ENCODE data around the gene BOC. TPM values are rescaled to one million over a fixed set of nuclear protein-coding genes. Genes with fewer than 3 reads are reported as not detected.

BOC gene
- polyA plus RNA-seq, 2 donors: 26.6 to 29.6 TPM

GRCh38 chr3:113254171-113254947 lies 43.0 kb downstream of the BOC start:
- H3K4me3 ChIP-seq (ENCODE audit: low read depth in 1 of 2, low read length in 2 of 2): no peak overlapping the region
- 34 to 55% methylated on average over 14 of the region's 14 CpGs for WGBS, 2 donors
- no peaks in the 10 kb centered on the region for H3K27me3 ChIP-seq (ENCODE audit: control insufficient read depth in 1 of 2, insufficient read depth in 2 of 2, low read length in 2 of 2)
- H3K4me1 ChIP-seq (ENCODE audit: control insufficient read depth in 2 of 2, insufficient read depth in 2 of 2, low read length in 1 of 2): peaks cover 9 to 15% of the 10 kb centered on the region in 2 donors
- H3K9me3 ChIP-seq (ENCODE audit: control insufficient read depth in 2 of 2, insufficient read depth in 1 of 2, low read depth in 1 of 2, low read length in 1 of 2): no peaks in the 10 kb centered on the region
- H3K36me3 ChIP-seq (ENCODE audit: control insufficient read depth in 2 of 2, insufficient read depth in 2 of 2, low read length in 1 of 2): peaks cover 4 to 7% of the 10 kb centered on the region in 2 donors
- H3K27ac ChIP-seq (ENCODE audit: low read depth in 2 of 2, low read length in 1 of 2): peak overlapping the region; percentile 57 to 64

DNA sequence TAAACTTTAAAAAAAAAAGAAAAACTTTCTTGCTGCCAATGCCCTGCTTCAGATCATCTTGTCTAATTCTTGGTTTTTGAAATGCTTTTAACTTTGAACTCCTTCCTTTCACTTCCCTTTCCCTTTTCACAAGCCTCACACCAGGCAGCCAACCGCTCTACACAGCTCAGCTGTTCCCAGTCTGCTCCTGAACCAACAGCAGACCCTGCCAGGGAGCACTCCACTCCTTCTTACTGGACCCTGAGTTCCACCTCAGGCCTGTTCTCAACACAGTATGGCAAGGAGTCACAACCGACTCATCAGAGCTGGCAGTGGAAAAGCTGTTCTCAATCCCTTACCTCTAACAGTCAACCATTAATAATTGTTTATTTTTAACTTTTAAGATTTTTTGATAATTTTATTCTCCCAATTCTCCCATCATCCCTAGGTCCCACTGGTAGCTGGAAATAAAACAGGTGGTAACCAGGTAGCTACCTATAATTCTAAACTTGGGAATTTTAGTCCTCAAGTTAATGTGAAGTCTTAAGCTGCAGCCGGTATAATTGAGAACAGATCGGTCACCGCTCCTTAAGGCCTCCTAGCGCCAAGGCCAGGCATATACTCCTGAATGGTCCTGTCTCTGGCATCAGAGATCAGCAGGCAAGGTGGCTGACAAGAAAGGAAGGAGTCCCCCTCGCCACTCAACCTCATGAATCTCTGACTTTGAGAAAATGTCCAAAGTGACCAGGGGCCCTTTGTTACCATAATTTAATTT lies 43.9 kb downstream of the BOC start:
- no peaks in the 10 kb centered on the region for H3K27me3 ChIP-seq (ENCODE audit: control insufficient read depth in 1 of 2, insufficient read depth in 2 of 2, low read length in 2 of 2)
- peaks cover under 1 to 7% of the 10 kb centered on the region in 2 donors for H3K36me3 ChIP-seq (ENCODE audit: control insufficient read depth in 2 of 2, insufficient read depth in 2 of 2, low read length in 1 of 2)
- peak overlapping the region; percentile 57 to 64 for H3K27ac ChIP-seq (ENCODE audit: low read depth in 2 of 2, low read length in 1 of 2)
- H3K4me3 ChIP-seq (ENCODE audit: low read depth in 1 of 2, low read length in 2 of 2): no peak overlapping the region
- no peaks in the 10 kb centered on the region for H3K9me3 ChIP-seq (ENCODE audit: control insufficient read depth in 2 of 2, insufficient read depth in 1 of 2, low read depth in 1 of 2, low read length in 1 of 2)
- peaks cover 7 to 15% of the 10 kb centered on the region in 2 donors for H3K4me1 ChIP-seq (ENCODE audit: control insufficient read depth in 2 of 2, insufficient read depth in 2 of 2, low read length in 1 of 2)
- 86 to 87% methylated on average over 7 of the region's 7 CpGs for WGBS, 2 donors

GRCh38 chr3:113255854-113256615 lies 44.7 kb downstream of the BOC start:
- Histone ChIP-seq H3K4me3 (ENCODE audit: low read depth in 1 of 2, low read length in 2 of 2) (no peak overlapping the region), H3K27ac (ENCODE audit: low read depth in 2 of 2, low read length in 1 of 2) (no peak overlapping the region), H3K4me1 (ENCODE audit: control insufficient read depth in 2 of 2, insufficient read depth in 2 of 2, low read length in 1 of 2) (peaks cover 7 to 13% of the 10 kb centered on the region in 2 donors), H3K36me3 (ENCODE audit: control insufficient read depth in 2 of 2, insufficient read depth in 2 of 2, low read length in 1 of 2) (peaks cover 0 to 1% of the 10 kb centered on the region in 2 donors), H3K9me3 (ENCODE audit: control insufficient read depth in 2 of 2, insufficient read depth in 1 of 2, low read depth in 1 of 2, low read length in 1 of 2) (no peaks in the 10 kb centered on the region), H3K27me3 (ENCODE audit: control insufficient read depth in 1 of 2, insufficient read depth in 2 of 2, low read length in 2 of 2) (no peaks in the 10 kb centered on the region)
- 89% methylated on average over 7 of the region's 7 CpGs for WGBS, 2 donors

DNA sequence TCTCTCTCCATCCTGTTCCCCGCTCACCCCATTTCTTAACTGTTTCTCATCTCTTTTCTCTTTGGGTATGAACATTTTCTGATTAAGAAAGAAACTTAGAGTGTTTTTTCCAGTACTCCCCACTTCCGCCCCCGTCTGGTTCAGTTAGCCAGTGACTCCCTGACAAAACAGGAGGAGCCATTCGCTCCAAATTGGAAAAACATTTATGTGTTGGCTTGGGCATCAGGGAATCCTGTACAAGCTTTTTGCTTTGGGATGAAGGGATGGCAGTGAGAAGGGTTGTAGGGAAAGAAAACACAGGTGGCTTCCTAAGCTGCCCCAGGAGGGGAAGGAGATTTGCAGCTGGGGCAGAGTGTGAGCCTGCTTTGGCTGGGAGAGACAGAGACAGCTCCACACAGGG lies 47.0 kb downstream of the BOC start:
- Histone ChIP-seq H3K27ac (ENCODE audit: low read depth in 2 of 2, low read length in 1 of 2) (no peak overlapping the region), H3K27me3 (ENCODE audit: control insufficient read depth in 1 of 2, insufficient read depth in 2 of 2, low read length in 2 of 2) (no peaks in the 10 kb centered on the region), H3K9me3 (ENCODE audit: control insufficient read depth in 2 of 2, insufficient read depth in 1 of 2, low read depth in 1 of 2, low read length in 1 of 2) (no peaks in the 10 kb centered on the region), H3K4me3 (ENCODE audit: low read depth in 1 of 2, low read length in 2 of 2) (no peak overlapping the region), H3K4me1 (ENCODE audit: control insufficient read depth in 2 of 2, insufficient read depth in 2 of 2, low read length in 1 of 2) (peaks cover 6 to 17% of the 10 kb centered on the region in 2 donors), H3K36me3 (ENCODE audit: control insufficient read depth in 2 of 2, insufficient read depth in 2 of 2, low read length in 1 of 2) (no peaks in the 10 kb centered on the region)
- 76 to 86% methylated on average over 4 of the region's 4 CpGs for WGBS, 2 donors

DNA sequence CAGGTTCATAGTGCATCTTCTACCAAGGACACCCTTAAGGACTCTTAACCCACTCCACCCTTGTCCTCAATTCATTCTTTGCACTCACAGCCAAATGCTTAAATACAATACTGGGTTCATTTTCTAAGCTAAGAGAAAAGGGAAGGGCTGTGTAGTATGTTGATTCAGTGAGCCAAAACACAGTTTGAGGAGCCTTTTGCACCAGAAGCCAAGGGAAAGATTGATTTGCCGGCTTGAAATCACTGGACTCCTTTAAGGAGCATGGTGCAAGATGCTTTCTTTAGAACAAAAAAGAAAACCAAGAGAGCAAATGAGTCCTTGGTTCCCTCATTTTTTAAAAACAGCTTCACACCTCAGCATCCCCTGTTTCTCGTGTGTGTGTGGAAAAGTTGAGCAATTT lies 47.8 kb downstream of the BOC start:
- no peaks in the 10 kb centered on the region for H3K36me3 ChIP-seq (ENCODE audit: control insufficient read depth in 2 of 2, insufficient read depth in 2 of 2, low read length in 1 of 2)
- peaks cover 4 to 13% of the 10 kb centered on the region in 2 donors for H3K4me1 ChIP-seq (ENCODE audit: control insufficient read depth in 2 of 2, insufficient read depth in 2 of 2, low read length in 1 of 2)
- no peaks in the 10 kb centered on the region for H3K27me3 ChIP-seq (ENCODE audit: control insufficient read depth in 1 of 2, insufficient read depth in 2 of 2, low read length in 2 of 2)
- H3K27ac ChIP-seq (ENCODE audit: low read depth in 2 of 2, low read length in 1 of 2): no peak overlapping the region
- H3K4me3 ChIP-seq (ENCODE audit: low read depth in 1 of 2, low read length in 2 of 2): no peak overlapping the region
- no peaks in the 10 kb centered on the region for H3K9me3 ChIP-seq (ENCODE audit: control insufficient read depth in 2 of 2, insufficient read depth in 1 of 2, low read depth in 1 of 2, low read length in 1 of 2)
- 56 to 65% methylated on average over 2 of the region's 2 CpGs for WGBS, 2 donors

DNA sequence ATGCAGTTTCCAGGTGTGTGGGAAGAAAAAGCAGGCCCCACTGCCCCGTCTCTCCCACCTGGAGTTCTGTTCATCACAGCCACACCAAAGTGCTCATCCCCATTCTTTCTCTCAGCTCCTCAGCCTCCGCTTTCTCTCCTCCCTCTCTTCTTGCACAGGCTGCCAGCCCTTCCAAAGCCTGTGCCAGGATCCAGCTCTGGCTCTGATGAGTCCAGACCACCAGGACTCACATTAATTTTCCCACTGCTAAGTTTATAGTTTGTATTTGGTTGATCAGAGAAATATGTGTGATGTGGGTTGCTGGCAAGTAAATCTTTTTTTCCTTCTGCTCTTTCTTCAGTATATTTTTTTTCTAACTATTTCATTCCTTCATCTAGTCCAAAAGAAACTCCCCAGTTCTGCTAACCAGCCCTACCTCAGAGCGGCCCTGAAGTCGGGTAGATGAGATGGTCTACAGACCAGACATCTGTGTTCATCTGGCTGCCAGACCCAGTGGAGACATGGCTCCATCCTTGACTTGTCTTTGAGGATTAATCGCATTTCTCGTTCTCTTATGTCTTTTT lies 49.8 kb downstream of the BOC start:
- Histone ChIP-seq H3K4me1 (ENCODE audit: control insufficient read depth in 2 of 2, insufficient read depth in 2 of 2, low read length in 1 of 2) (peaks cover 4 to 12% of the 10 kb centered on the region in 2 donors), H3K27me3 (ENCODE audit: control insufficient read depth in 1 of 2, insufficient read depth in 2 of 2, low read length in 2 of 2) (no peaks in the 10 kb centered on the region), H3K27ac (ENCODE audit: low read depth in 2 of 2, low read length in 1 of 2) (peak overlapping the region; percentile 49 to 64), H3K36me3 (ENCODE audit: control insufficient read depth in 2 of 2, insufficient read depth in 2 of 2, low read length in 1 of 2) (no peaks in the 10 kb centered on the region), H3K4me3 (ENCODE audit: low read depth in 1 of 2, low read length in 2 of 2) (no peak overlapping the region), H3K9me3 (ENCODE audit: control insufficient read depth in 2 of 2, insufficient read depth in 1 of 2, low read depth in 1 of 2, low read length in 1 of 2) (no peaks in the 10 kb centered on the region)
- WGBS, 2 donors: 45 to 53% methylated on average over 6 of the region's 6 CpGs

DNA sequence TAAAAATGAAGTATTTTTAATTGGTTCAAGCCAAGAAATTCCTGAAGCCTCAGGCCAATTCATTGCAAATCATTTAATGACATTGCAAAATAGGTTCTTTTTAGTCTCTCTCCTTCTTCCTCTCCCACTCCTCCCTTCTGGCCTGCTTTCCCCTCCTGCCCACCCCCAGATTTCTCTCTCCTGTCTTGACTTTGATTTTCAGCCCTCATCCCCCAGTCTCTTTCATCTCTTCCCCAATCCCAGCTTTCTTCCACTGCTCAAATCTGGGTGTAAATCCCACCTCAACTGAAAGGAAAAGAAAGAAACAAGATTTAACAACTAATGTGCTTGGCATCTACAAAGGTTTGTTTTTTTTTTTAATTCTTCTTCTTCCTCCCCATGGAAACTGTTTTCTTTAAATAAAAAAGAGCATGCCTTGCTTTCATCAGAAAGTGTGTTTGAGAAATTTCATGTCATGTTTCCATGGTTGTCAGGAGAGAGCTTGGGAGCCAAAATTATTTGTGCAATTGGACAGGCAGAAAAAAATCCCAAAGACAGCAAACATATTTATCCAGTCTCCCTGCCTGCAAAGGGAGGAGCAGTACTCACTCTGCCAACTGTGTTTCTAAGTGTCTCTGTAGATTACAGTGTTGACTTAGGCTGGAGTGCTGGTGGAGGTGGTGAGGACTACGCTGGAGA lies 50.4 kb downstream of the BOC start:
- H3K27ac ChIP-seq (ENCODE audit: low read depth in 2 of 2, low read length in 1 of 2): peak overlapping the region; percentile 70

GRCh38 chr3:113262304-113262665 lies 50.9 kb downstream of the BOC start:
- peaks cover 4 to 14% of the 10 kb centered on the region in 2 donors for H3K4me1 ChIP-seq (ENCODE audit: control insufficient read depth in 2 of 2, insufficient read depth in 2 of 2, low read length in 1 of 2)
- H3K27me3 ChIP-seq (ENCODE audit: control insufficient read depth in 1 of 2, insufficient read depth in 2 of 2, low read length in 2 of 2): no peaks in the 10 kb centered on the region
- H3K36me3 ChIP-seq (ENCODE audit: control insufficient read depth in 2 of 2, insufficient read depth in 2 of 2, low read length in 1 of 2): no peaks in the 10 kb centered on the region
- WGBS, 2 donors: 44 to 57% methylated on average over 2 of the region's 2 CpGs
- H3K9me3 ChIP-seq (ENCODE audit: control insufficient read depth in 2 of 2, insufficient read depth in 1 of 2, low read depth in 1 of 2, low read length in 1 of 2): no peaks in the 10 kb centered on the region
- peak overlapping the region; percentile 64 to 70 for H3K27ac ChIP-seq (ENCODE audit: low read depth in 2 of 2, low read length in 1 of 2)
- no peak overlapping the region for H3K4me3 ChIP-seq (ENCODE audit: low read depth in 1 of 2, low read length in 2 of 2)

More for the DNA sequence above, 50.4 kb downstream of the BOC start:
- no peaks in the 10 kb centered on the region for H3K27me3 ChIP-seq (ENCODE audit: control insufficient read depth in 1 of 2, insufficient read depth in 2 of 2, low read length in 2 of 2)
- no peak overlapping the region for H3K4me3 ChIP-seq (ENCODE audit: low read depth in 1 of 2, low read length in 2 of 2)
- WGBS, 2 donors: 17 to 38% methylated on average over 1 of the region's 1 CpG
- H3K4me1 ChIP-seq (ENCODE audit: control insufficient read depth in 2 of 2, insufficient read depth in 2 of 2, low read length in 1 of 2): peaks cover 4 to 12% of the 10 kb centered on the region in 2 donors
- H3K9me3 ChIP-seq (ENCODE audit: control insufficient read depth in 2 of 2, insufficient read depth in 1 of 2, low read depth in 1 of 2, low read length in 1 of 2): no peaks in the 10 kb centered on the region
- H3K36me3 ChIP-seq (ENCODE audit: control insufficient read depth in 2 of 2, insufficient read depth in 2 of 2, low read length in 1 of 2): no peaks in the 10 kb centered on the region

- Histone ChIP-seq H3K9me3 (ENCODE audit: control insufficient read depth in 2 of 2, insufficient read depth in 1 of 2, low read depth in 1 of 2, low read length in 1 of 2) (no peaks in the 10 kb centered on the region), H3K4me1 (ENCODE audit: control insufficient read depth in 2 of 2, insufficient read depth in 2 of 2, low read length in 1 of 2) (peaks cover 4 to 14% of the 10 kb centered on the region in 2 donors), H3K36me3 (ENCODE audit: control insufficient read depth in 2 of 2, insufficient read depth in 2 of 2, low read length in 1 of 2) (no peaks in the 10 kb centered on the region), H3K27me3 (ENCODE audit: control insufficient read depth in 1 of 2, insufficient read depth in 2 of 2, low read length in 2 of 2) (no peaks in the 10 kb centered on the region), H3K4me3 (ENCODE audit: low read depth in 1 of 2, low read length in 2 of 2) (no peak overlapping the region), H3K27ac (ENCODE audit: low read depth in 2 of 2, low read length in 1 of 2) (peak overlapping the region; percentile 64 to 70)
- 48 to 49% methylated on average over 2 of the region's 2 CpGs for WGBS, 2 donors
Measured at GRCh38 chr3:113263020-113263419, 51.7 kb downstream of the BOC start.

Data from esophagus (tissue), 2 donors.